Measurements from ENCODE around the gene TLDC2. TPM values are rescaled to one million over a fixed set of nuclear protein-coding genes. Genes with fewer than 3 reads are reported as not detected.

Gene TLDC2
- total and polyA plus RNA-seq, 2 donors (not counting 1 experiment from before 2014, with no cell fraction given): under 0.01 to 0.09 TPM

DNA sequence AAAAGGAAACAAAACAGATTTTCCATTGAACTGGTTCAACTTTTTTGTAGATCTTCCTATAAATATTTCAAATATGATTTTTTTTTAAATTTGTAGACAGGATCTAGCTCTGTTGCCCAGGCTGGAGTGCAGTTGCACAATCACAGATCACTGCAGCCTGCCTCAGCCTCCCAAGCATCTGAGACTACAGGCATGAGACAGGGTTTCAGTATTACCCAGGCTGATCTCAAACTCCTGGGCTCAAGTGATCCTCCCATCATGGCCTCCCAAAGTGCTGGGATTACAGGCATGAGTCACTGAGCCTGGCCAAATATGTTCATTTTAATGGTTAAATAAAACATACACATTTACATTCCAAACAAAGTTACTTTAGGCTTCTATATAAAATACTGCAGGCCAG, 42.0 kb downstream of the TLDC2 start:
- no peak overlapping the region for H2AFZ ChIP-seq (ENCODE audit: low read length)
- no peaks in the 10 kb centered on the region for H3K36me3 ChIP-seq (ENCODE audit: control insufficient read depth, insufficient read depth, low read length)
- no peaks in the 10 kb centered on the region for H3K9me3 ChIP-seq (ENCODE audit: control insufficient read depth, insufficient read depth, low read depth, low read length)
- peak in 1 of 2 donors; percentile 22 for DNase-seq (ENCODE audit: low read depth in 2 of 2)
- no peak overlapping the region for H3K9ac ChIP-seq (ENCODE audit: insufficient read depth, low read length)
- H3K4me3 ChIP-seq (replicated peaks in 1 of 4; ENCODE audit: control extremely low read depth in 1 of 4, insufficient read depth in 1 of 4, low read depth in 3 of 4, low read length in 4 of 4): no peak overlapping the region
- no peaks in the 10 kb centered on the region for H3K27me3 ChIP-seq (ENCODE audit: control insufficient read depth, insufficient read depth, low read length)
- H3K4me1 ChIP-seq (ENCODE audit: control insufficient read depth, extremely low read depth, insufficient read depth, low read length): no peaks in the 10 kb centered on the region
- no peak overlapping the region for H3K4me2 ChIP-seq (ENCODE audit: extremely low read depth, insufficient read depth, low read length)
- H4K20me1 ChIP-seq (ENCODE audit: control insufficient read depth, extremely low read depth, insufficient read depth, low read length): no peaks in the 10 kb centered on the region
- no peaks in the 10 kb centered on the region for H3K79me2 ChIP-seq (ENCODE audit: control insufficient read depth, insufficient read depth, low read length)
- no peak overlapping the region for H3K27ac ChIP-seq (ENCODE audit: insufficient read depth, low read length)
- TF ChIP-seq, protein P1, sequence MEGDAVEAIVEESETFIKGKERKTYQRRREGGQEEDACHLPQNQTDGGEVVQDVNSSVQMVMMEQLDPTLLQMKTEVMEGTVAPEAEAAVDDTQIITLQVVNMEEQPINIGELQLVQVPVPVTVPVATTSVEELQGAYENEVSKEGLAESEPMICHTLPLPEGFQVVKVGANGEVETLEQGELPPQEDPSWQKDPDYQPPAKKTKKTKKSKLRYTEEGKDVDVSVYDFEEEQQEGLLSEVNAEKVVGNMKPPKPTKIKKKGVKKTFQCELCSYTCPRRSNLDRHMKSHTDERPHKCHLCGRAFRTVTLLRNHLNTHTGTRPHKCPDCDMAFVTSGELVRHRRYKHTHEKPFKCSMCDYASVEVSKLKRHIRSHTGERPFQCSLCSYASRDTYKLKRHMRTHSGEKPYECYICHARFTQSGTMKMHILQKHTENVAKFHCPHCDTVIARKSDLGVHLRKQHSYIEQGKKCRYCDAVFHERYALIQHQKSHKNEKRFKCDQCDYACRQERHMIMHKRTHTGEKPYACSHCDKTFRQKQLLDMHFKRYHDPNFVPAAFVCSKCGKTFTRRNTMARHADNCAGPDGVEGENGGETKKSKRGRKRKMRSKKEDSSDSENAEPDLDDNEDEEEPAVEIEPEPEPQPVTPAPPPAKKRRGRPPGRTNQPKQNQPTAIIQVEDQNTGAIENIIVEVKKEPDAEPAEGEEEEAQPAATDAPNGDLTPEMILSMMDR (conservative IDR thresholded peaks at IDR 0.05 in 1 of 2, IDR thresholded peaks at IDR 0.05 in 1 of 2; ENCODE audit: low read depth in 1 of 2, low read length in 2 of 2): no peak
- TF ChIP-seq EZH2 (IDR thresholded peaks at IDR 0.05; ENCODE audit: low read length, missing control alignments): no peak

DNA sequence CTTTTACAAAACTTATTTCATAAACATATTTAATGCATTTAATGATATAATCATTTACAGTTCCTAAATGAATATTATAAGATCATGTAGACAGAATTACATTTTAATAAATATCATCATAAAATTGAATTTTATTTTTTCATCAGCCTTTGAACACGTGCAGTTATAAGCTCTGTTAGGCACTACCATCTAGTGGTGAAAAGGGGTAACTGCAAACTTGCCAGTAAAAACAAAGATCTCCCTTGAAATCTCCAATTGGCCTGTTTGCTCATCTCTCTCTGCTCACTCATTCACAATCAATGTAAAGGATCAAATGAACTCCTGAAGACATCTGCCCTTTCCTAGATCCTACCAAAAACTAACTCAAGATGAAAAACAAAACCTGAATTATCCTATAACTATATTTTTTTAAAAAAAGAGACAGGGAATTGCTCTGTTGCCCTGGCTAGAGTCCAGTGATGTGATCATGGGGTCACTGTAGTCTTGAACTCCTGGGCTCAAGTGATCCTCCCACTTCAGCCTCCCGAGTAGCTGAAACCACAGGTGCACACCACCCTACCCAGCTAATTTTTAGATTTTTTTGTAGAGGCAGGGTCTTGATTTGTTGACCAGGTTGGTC, 43.9 kb downstream of the TLDC2 start:
- no peak overlapping the region for H3K27ac ChIP-seq (ENCODE audit: insufficient read depth, low read length)
- no peak overlapping the region for H3K4me2 ChIP-seq (ENCODE audit: extremely low read depth, insufficient read depth, low read length)
- H4K20me1 ChIP-seq (ENCODE audit: control insufficient read depth, extremely low read depth, insufficient read depth, low read length): no peaks in the 10 kb centered on the region
- no peak overlapping the region for H3K9ac ChIP-seq (ENCODE audit: insufficient read depth, low read length)
- H3K4me1 ChIP-seq (ENCODE audit: control insufficient read depth, extremely low read depth, insufficient read depth, low read length): no peaks in the 10 kb centered on the region
- TF ChIP-seq, protein P1 (conservative IDR thresholded peaks at IDR 0.05 in 1 of 2, IDR thresholded peaks at IDR 0.05 in 1 of 2; ENCODE audit: low read depth in 1 of 2, low read length in 2 of 2): peak; percentile 83 to 95
- TF ChIP-seq EZH2 (IDR thresholded peaks at IDR 0.05; ENCODE audit: low read length, missing control alignments): no peak
- no peaks in the 10 kb centered on the region for H3K27me3 ChIP-seq (ENCODE audit: control insufficient read depth, insufficient read depth, low read length)
- no peak overlapping the region for H2AFZ ChIP-seq (ENCODE audit: low read length)
- H3K4me3 ChIP-seq (replicated peaks in 1 of 4; ENCODE audit: control extremely low read depth in 1 of 4, insufficient read depth in 1 of 4, low read depth in 3 of 4, low read length in 4 of 4): no peak overlapping the region
- no peaks in the 10 kb centered on the region for H3K36me3 ChIP-seq (ENCODE audit: control insufficient read depth, insufficient read depth, low read length)
- H3K79me2 ChIP-seq (ENCODE audit: control insufficient read depth, insufficient read depth, low read length): no peaks in the 10 kb centered on the region
- DNase-seq (ENCODE audit: low read depth in 2 of 2): peak; percentile 48 to 77
- H3K9me3 ChIP-seq (ENCODE audit: control insufficient read depth, insufficient read depth, low read depth, low read length): no peaks in the 10 kb centered on the region

GRCh38 chr20:36920334-36920730, 44.4 kb downstream of the TLDC2 start:
- H3K4me1 ChIP-seq (ENCODE audit: control insufficient read depth, extremely low read depth, insufficient read depth, low read length): no peaks in the 10 kb centered on the region
- no peaks in the 10 kb centered on the region for H3K36me3 ChIP-seq (ENCODE audit: control insufficient read depth, insufficient read depth, low read length)
- TF ChIP-seq, protein P1 (conservative IDR thresholded peaks at IDR 0.05 in 1 of 2, IDR thresholded peaks at IDR 0.05 in 1 of 2; ENCODE audit: low read depth in 1 of 2, low read length in 2 of 2): no peak
- no peak for TF ChIP-seq EZH2 (IDR thresholded peaks at IDR 0.05; ENCODE audit: low read length, missing control alignments)
- H3K9ac ChIP-seq (ENCODE audit: insufficient read depth, low read length): no peak overlapping the region
- no peak for DNase-seq (ENCODE audit: low read depth in 2 of 2)
- H3K9me3 ChIP-seq (ENCODE audit: control insufficient read depth, insufficient read depth, low read depth, low read length): no peaks in the 10 kb centered on the region
- no peaks in the 10 kb centered on the region for H4K20me1 ChIP-seq (ENCODE audit: control insufficient read depth, extremely low read depth, insufficient read depth, low read length)
- no peak overlapping the region for H3K27ac ChIP-seq (ENCODE audit: insufficient read depth, low read length)
- H3K4me2 ChIP-seq (ENCODE audit: extremely low read depth, insufficient read depth, low read length): no peak overlapping the region
- H2AFZ ChIP-seq (ENCODE audit: low read length): no peak overlapping the region
- no peaks in the 10 kb centered on the region for H3K27me3 ChIP-seq (ENCODE audit: control insufficient read depth, insufficient read depth, low read length)
- no peak overlapping the region for H3K4me3 ChIP-seq (replicated peaks in 1 of 4; ENCODE audit: control extremely low read depth in 1 of 4, insufficient read depth in 1 of 4, low read depth in 3 of 4, low read length in 4 of 4)
- H3K79me2 ChIP-seq (ENCODE audit: control insufficient read depth, insufficient read depth, low read length): no peaks in the 10 kb centered on the region
